AG10803 (cell line): ENCODE measurements around the gene PNMA3.
"Not testable (repeated sequence)": the region's sequence is repeated elsewhere in the genome, so short reads cannot be mapped to it uniquely, and the experiment has no call there.

Source experiments
- DNase-seq: peaks from one replicate; pipeline ENCODE4 v3.0.0; 2010; ENCODE audit warnings: low read depth
- H3K4me3 ChIP-seq: 2 replicates; pipeline ENCODE4 v1.5.1; 2011; ENCODE audit warnings: mild to moderate bottlenecking, low read length, control low read depth
- TF ChIP-seq, protein P1 (sequence below): conservative IDR thresholded peaks from 2 replicates; pipeline ENCODE4 v1.5.1; 2011; ENCODE audit warnings: mild to moderate bottlenecking, low read length, control low read depth, inconsistent platforms

PNMA3 gene

DNA sequence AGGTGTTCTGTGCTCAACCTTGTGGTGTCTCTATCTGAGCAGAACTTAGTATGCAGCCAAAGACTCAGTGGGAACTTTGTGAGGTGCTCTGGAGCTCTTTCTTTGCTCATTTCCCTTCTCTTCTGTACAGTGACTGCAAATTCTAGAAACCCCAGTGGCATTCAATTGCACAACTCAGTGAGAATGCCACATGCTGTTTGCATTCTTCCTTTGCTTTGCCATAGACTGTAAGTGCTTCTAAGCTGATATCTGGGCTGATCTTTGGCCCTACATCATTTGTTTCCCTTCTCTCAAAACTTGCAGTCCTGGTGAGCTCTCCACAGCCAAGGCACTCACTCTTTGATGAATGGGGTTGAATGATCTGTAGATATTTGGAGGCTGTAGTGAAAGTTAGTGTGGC, 7.0 kb downstream of the PNMA3 start:
- peak; percentile 58 for DNase-seq
- TF ChIP-seq, protein P1, sequence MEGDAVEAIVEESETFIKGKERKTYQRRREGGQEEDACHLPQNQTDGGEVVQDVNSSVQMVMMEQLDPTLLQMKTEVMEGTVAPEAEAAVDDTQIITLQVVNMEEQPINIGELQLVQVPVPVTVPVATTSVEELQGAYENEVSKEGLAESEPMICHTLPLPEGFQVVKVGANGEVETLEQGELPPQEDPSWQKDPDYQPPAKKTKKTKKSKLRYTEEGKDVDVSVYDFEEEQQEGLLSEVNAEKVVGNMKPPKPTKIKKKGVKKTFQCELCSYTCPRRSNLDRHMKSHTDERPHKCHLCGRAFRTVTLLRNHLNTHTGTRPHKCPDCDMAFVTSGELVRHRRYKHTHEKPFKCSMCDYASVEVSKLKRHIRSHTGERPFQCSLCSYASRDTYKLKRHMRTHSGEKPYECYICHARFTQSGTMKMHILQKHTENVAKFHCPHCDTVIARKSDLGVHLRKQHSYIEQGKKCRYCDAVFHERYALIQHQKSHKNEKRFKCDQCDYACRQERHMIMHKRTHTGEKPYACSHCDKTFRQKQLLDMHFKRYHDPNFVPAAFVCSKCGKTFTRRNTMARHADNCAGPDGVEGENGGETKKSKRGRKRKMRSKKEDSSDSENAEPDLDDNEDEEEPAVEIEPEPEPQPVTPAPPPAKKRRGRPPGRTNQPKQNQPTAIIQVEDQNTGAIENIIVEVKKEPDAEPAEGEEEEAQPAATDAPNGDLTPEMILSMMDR: no peak
- H3K4me3 ChIP-seq: no peak overlapping the region

DNA sequence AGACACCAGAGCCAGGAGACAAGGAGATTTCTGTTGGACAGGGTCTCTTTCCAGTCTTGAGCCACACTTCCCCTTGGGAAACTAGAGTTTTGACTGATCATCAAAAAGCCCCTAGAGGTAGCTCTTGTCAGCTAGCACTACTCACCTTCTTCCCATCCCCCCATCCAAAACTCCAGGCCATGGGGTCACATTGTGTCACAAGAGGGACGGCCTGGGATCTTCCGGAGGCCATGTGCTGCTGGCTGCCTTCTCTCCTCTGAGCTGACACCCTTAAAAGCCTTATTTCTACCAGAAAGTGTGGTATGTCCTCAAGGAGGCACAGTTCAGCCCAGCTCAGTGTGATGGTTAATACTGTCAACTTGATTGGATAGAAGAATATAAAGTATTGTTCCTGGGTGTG, 7.8 kb downstream of the PNMA3 start:
- no peak for DNase-seq
- H3K4me3 ChIP-seq: no peak overlapping the region
- TF ChIP-seq, protein P1: no peak

DNA sequence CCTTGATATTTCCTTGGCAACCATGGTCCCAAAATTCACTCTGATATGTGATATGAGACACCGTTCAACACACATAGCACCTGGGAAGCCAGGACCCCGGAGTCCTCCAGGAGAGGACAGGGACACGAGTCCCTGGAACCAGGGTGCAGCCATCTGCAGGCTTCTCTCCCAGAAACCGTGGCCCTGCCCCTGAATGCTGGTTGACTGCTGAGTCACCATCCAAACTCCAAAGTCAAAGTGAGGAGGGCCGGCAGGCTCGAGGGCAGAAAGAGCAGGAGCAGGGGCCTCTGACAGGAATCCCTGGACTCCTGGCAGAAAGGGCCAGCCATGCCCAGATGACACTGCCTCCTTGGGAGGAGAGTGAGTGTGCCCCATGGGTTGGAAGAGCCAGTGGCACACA, 9.1 kb downstream of the PNMA3 start:
- no peak for DNase-seq
- TF ChIP-seq, protein P1: no peak
- no peak overlapping the region for H3K4me3 ChIP-seq

DNA sequence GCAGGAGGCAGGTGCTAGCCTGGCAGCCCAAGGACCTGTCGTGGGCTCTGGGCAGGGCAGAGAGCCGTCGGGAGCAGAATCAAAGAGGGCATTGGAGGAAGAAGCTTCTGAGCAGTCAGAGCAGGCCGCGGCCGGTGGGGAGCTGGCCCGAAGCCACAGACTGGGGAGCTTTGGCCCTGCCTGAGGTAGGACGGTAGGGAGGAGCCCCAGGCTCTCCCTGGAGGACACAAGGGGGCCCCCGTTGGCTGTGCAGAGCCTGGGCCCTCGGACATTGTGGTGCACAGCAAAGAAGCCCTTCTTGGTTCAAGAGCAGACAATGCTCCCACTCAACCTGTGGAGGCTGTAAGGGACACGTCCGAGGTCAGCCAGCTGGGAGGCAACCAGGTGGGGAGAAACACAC, 10.1 kb downstream of the PNMA3 start:
- DNase-seq, H3K4me3 ChIP-seq: not testable (repeated sequence)

DNA sequence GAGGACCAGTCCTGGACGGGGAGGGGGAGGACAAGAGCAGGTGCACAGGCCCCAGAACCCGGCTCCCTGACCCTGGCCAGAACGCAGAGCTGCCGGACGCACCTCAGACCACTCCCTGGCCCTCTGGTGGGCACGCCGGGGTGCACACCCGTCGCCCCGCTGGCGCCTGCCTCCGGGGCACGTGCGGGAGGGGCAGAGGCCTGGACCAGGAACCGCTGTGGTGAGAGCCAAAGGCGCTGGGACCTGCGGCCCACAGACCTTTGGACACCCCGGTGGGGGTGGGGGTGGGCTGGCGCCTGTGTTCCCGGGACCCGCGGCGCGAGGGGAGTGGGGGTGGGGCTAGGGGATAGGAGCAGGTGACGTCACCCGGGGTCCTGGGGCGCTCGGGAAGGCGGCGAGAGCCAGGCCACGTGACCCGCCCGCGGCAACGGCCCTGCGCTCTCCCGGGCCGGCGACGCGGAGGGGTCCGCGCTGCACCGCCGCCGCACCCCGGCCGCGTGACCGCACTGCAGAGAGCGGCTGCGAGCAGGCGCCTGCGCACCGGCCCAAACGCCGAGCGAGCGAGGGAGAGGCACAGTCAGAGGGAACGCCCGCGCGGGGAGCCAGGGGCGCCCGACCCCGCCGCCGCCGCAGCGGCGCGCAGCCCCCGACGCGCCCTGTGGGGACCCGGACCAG, 15.8 kb downstream of the PNMA3 start, which contains the start of gene PNMA6A:
TSS of gene PNMA6A (plus strand) at position 546 of the 675 bp plus-strand sequence. CDS start 609 bp downstream, outside the sequence.
- H3K4me3 ChIP-seq, DNase-seq: not testable (repeated sequence)

DNA sequence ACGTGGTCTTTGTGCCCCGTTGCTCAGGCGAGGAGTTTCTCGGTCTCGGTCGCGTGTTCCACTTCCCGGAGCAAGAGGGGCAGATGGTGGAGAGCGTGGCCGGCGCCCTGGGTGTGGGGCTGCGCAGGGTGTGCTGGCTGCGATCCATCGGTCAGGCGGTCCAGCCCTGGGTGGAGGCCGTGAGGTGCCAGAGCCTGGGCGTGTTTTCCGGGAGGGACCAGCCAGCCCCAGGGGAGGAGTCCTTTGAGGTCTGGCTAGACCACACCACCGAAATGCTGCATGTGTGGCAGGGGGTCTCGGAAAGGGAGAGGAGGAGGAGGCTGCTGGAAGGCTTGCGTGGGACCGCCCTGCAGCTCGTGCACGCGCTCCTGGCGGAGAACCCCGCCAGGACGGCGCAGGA, 17.1 kb downstream of the PNMA3 start:
- H3K4me3 ChIP-seq, DNase-seq: not testable (repeated sequence)

DNA sequence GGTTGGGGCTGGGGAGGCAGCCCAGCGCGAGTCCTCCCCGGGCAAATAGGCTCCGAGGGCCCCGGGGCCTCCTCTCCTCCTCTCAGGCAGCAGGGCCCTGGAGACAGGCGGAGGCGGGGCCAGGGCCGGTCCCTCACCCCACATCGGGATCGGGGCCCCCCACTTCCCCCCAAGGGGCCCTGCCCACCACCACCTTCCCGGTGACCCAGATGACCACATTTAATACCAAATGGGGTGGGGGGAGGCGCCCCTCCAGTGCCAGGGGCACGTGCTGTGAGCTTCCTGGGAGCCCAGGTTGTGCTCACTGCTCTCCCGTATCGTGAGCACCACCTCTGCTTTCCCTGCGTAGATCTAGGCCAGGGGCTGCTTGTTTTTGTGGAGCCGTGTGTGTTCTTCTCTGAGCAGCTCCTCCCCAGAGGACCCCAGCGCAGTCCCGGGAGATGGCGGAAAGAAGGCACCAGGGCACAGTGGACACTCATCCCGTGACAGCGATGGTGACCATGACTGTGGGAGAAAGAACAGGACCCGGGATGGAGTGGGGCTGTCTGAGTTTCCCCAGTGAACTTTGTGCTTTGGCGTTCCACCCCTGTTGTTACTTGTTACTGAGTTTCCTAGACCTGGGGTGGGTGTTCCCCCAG, 18.1 kb downstream of the PNMA3 start:
- TF ChIP-seq, protein P1: no peak
- DNase-seq: no peak
- no peak overlapping the region for H3K4me3 ChIP-seq

DNA sequence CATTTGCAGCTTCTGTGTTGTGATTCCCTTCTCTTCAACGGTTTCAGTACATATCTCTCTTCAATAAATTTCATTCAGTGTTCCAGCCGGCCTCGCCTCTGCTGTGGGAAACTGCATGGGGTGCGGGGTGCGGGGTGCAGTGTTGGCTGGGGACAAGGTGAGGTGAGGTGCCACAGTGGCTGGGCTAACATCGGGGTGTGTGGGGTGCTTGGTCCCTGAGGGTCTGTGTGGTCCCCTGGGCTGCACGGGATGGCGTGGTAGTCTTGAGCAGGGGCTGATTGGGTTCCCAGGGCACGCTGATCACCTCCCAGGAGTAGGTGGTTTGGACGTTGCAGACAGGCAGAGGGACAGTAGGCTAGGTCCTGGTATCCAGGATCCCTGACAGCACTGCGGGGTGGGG, 18.7 kb downstream of the PNMA3 start:
- no peak for DNase-seq
- TF ChIP-seq, protein P1: no peak
- no peak overlapping the region for H3K4me3 ChIP-seq

DNA sequence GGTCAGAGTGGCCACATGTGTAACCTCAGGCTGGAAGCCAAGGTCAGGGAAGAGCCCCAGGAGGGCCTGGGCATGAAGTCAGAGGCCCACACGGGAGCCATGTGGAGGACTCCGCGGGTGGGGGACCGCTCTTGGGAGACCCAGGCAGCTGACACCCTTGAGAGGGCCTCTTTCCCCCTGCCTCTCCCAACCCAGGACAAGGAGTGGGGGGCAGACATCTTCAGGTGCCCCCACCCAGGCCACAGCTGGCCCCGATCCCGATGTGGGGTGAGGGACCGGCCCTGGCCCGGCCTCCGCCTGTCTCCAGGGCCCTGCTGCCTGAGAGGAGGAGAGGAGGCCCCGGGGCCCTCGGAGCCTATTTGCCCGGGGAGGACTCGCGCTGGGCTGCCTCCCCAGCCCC, 19.1 kb downstream of the PNMA3 start:
- TF ChIP-seq, protein P1: no peak
- DNase-seq: no peak
- H3K4me3 ChIP-seq: no peak overlapping the region

DNA sequence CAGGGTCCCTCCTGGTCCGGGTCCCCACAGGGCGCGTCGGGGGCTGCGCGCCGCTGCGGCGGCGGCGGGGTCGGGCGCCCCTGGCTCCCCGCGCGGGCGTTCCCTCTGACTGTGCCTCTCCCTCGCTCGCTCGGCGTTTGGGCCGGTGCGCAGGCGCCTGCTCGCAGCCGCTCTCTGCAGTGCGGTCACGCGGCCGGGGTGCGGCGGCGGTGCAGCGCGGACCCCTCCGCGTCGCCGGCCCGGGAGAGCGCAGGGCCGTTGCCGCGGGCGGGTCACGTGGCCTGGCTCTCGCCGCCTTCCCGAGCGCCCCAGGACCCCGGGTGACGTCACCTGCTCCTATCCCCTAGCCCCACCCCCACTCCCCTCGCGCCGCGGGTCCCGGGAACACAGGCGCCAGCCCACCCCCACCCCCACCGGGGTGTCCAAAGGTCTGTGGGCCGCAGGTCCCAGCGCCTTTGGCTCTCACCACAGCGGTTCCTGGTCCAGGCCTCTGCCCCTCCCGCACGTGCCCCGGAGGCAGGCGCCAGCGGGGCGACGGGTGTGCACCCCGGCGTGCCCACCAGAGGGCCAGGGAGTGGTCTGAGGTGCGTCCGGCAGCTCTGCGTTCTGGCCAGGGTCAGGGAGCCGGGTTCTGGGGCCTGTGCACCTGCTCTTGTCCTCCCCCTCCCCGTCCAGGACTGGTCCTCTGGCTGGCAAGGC, 21.3 kb downstream of the PNMA3 start:
- DNase-seq, H3K4me3 ChIP-seq: not testable (repeated sequence)

DNA sequence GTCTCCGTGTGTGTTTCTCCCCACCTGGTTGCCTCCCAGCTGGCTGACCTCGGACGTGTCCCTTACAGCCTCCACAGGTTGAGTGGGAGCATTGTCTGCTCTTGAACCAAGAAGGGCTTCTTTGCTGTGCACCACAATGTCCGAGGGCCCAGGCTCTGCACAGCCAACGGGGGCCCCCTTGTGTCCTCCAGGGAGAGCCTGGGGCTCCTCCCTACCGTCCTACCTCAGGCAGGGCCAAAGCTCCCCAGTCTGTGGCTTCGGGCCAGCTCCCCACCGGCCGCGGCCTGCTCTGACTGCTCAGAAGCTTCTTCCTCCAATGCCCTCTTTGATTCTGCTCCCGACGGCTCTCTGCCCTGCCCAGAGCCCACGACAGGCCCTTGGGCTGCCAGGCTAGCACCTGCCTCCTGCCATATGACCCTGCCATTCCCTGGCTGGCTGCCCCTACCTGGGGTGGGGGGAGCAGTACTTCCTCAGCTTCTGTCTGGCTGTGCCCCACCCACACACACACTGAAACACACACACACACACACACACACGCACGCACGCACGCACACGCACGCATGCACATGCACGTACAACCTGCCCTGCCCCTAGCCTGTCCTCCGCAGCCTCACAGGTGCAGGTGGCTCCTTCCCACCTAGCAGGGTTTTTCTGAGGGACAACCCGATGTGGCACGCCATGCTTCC, 27.1 kb downstream of the PNMA3 start:
- DNase-seq, H3K4me3 ChIP-seq: not testable (repeated sequence)
